Activated CD8-positive, alpha-beta memory T cell treated with anti-CD3 and anti-CD28 coated beads, Interleukin-2, amount 50 U/mL, for 4 hours (primary cell): Measurements from ENCODE around the gene CFDP1.

ENCODE experiments used
- DNase-seq: peaks from one replicate; pipeline ENCODE4 v3.0.0-alpha.2; 2020

The CFDP1 gene

GRCh38 chr16:75402821-75403475 lies 30.4 kb downstream of the CFDP1 start:
- DNase-seq: no peak

DNA sequence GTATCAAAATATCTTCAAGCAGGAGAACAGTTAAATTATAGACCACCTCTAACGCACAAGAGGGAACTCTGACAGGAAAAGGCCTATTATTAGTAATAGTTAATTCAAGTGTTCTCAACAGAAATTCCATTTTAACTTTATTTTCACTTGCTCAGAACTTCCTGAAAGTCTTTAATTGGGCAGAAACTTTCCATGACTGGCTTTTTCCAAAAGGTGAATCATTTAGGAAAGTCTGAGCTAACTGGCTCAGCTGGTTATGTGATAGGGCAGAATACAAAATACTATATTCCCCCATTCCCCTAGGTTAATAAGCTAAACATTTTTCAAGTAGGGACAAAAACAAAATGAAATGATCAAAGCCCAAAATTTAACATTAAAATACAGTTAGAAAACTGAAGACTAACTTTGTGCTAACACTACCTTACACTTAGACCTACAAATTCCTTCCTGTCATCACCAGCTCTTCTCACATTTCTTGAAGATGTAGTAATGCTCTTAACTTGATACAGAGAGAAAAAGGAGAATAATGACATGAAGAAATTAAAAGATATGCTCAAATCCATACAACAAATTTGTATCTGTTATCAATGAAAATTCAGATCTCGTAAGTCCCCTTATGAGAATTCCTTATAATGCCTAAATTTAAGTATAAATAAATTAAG lies 31.0 kb downstream of the CFDP1 start:
- DNase-seq: no peak

GRCh38 chr16:75401691-75402090 lies 31.6 kb downstream of the CFDP1 start:
- DNase-seq: no peak

DNA sequence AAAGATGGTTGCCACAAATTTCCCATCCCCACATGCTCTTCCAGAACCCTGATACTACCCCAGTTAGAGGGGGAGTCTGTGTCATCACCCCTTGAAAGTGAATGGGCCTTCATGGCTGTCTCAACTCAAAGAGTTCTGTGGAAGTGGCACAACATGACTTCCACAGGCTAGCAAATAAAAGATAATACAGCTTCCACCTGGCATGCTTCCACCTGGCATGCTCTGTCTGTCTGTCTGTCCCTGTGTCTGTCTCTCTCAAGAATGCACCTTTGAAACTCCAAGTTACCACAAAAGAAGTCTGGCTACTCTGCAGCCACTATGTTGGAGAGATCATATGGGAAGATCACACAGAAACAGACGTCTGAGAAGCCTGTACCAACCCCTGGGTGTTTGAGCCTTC lies 35.0 kb downstream of the CFDP1 start:
- DNase-seq: no peak

- no peak for DNase-seq
These were observed 38.4 kb downstream of the CFDP1 start for GRCh38 chr16:75394941-75395340.

DNA sequence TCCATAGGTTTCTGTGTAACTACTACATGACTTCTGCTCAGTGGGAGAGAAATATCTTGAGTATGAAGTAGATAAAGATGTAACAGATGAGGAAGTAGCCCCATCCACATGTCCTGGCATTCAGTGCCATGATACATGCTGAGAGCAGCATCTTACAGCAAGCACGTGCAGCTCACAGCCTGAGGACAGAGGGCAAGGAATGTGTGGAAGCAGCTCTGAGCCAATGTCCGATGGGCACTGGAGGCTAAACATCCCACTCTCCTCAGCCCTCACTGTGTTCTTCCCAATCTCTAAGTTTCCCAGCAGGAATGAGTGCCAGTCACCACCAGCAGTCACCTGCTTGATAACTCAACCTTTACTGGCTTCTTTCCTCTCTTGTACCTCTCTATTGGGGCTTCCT lies 40.4 kb downstream of the CFDP1 start:
- DNase-seq: no peak

- no peak for DNase-seq
These were observed 42.2 kb downstream of the CFDP1 start for GRCh38 chr16:75390926-75391653.

DNA sequence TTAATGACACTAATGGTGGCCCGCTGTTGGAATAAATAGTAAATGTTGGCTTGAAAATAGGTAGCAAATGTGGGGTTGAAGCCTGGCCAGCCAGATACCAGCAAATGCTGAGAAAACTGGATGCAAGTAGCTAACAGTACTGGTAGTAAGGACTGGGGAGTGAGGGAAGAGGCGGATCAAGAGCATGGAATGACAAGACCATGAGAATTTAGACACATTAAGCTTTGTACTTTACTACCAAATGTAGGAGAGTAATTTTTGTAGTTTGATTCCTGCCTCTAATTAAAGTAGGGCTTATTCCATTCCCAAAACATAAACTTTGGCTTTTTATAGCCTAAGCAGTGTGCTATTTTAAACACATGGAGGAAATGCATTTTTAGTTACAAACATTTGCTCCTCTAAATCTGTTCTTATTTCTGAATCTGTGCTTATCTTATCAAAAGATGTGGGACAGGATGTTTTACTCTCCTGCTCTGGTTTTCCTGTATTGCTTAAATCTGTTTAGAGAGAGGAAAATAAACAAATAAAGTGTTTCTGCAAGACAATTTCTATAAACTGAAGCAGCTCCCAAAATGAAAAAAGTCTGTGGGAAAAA lies 44.1 kb downstream of the CFDP1 start:
- no peak for DNase-seq

DNA sequence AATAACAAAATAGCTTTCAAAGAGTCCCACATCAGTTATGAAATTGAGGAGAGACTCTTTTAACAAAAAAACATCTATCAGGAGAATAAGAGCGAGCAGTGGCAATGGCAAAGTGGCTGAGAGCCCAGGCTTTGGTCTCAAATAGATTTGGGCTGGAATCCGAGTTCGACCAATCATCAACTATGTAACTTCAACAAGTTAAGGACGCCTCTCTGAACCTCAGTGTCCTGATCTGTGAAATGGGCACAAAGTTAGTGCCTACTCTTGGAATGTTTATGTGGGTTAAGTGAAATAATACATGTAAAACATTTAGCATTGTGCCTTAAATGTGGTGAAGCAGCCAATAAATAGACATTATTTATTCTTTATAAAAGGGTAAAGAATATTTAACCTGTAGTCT lies 45.4 kb downstream of the CFDP1 start:
- DNase-seq: no peak

- DNase-seq: no peak
These were observed 47.7 kb downstream of the CFDP1 start for GRCh38 chr16:75385507-75386152.

DNA sequence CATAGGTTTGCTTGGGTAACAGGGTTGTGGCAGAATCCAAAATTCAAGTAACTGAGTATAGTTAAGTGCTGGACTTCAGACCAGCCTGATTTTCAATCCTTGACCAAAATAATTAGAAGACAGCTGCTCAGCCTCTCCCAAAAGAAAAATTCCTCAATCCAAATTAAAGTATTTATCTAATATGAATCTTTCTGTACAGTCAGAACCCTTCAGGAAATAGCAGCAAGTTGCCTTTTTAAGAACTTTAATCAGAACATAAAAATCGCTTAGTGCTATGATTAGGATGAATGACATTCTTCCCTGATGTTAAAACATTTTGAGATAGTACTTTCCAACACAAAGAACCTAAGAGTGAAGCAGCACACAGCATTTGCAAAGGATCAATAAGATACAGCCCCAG lies 50.2 kb downstream of the CFDP1 start:
- no peak for DNase-seq

- DNase-seq: no peak
These were observed 50.7 kb downstream of the CFDP1 start for GRCh38 chr16:75382611-75383010.

DNA sequence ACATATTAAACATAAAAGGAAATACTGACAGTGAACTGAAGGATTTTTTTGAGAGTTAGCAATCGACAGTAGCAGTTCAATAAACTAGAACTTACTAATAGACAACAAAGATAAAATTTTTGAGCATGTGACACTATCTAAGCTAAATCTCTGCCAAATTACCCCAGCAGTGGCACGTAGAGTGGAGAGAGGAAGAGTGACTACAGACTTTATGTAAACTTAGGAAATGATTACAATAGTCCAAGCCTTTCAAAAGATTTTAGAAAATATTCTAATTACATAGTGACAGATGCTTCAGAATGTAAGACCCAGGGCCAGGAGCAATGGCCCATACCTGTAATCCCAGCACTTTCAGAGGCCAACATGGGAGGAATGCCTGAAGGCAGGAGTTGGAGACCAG lies 52.4 kb downstream of the CFDP1 start:
- no peak for DNase-seq

GRCh38 chr16:75379911-75380847 lies 53.1 kb downstream of the CFDP1 start:
- DNase-seq: peak; percentile 26

GRCh38 chr16:75379339-75379738 lies 54.0 kb downstream of the CFDP1 start:
- DNase-seq: no peak

- no peak for DNase-seq
These were observed 54.7 kb downstream of the CFDP1 start for GRCh38 chr16:75378616-75379015.

DNA sequence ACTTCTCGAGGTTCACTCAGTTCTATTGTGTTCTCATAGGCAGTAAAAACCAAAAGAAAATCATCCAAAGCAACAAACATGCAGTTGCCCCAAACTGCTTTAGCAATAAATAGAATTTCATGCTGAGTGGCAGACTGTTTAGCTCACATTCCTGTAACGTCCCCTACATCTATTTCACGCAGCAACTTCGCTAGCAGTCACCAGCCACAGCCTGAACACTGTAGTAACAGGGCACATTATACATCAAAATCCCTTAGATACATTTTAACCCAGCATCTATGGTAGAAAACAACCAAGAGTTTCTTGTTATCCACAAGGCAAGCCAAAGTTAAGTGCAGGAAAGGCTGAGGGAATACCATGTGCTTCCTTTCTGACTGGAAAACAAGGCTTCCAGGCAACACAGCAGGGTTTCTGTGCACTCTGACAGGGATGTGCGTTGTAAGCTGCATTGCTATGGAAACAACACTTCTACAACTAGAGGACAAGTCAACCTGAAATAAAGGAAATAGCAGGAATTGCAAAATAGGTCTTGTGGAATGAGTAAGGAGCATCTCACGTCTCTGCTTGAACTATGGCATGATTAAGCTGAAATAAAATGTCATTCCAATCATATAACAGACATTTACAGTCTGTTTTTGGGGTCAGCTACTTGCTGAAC lies 55.4 kb downstream of the CFDP1 start:
- no peak for DNase-seq

- no peak for DNase-seq
These were observed 56.7 kb downstream of the CFDP1 start for GRCh38 chr16:75376475-75377161.

- DNase-seq: no peak
These were observed 58.9 kb downstream of the CFDP1 start for GRCh38 chr16:75374388-75374787.

- DNase-seq: no peak
These were observed 61.0 kb downstream of the CFDP1 start for GRCh38 chr16:75372236-75372856.
